Activated CD4-positive, alpha-beta memory T cell treated with anti-CD3 and anti-CD28 coated beads for 36 hours (primary cell): ENCODE results near the gene NINL. TPM values are rescaled to one million over a fixed set of nuclear protein-coding genes. Genes with fewer than 3 reads are reported as not detected.

Experiments
- CTCF ChIA-PET: fragments of 350-600 bp; sonication (Branson Sonifier 250); formaldehyde crosslinking; loops from one replicate; lab custom pipeline; 2021; ENCODE audit warnings: antibody characterized with exemption, inconsistent platforms; lab: Charles Lee
- POLR2A ChIA-PET: fragments of 350-600 bp; sonication (Branson Sonifier 250); formaldehyde crosslinking; loops from one replicate; lab custom pipeline; 2021; ENCODE audit warnings: antibody characterized with exemption; lab: Charles Lee
- DNase-seq: peaks from one replicate; pipeline ENCODE4 v3.0.0-alpha.2; 2020
- H3K27ac Mint-ChIP-seq: one replicate; pipeline ENCODE4 v1.8.0; 2021; ENCODE audit warnings: mixed read lengths
- H3K27me3 Mint-ChIP-seq: one replicate; pipeline ENCODE4 v1.8.0; 2021; ENCODE audit warnings: mixed read lengths
- H3K36me3 Mint-ChIP-seq: one replicate; pipeline ENCODE4 v1.8.0; 2021; ENCODE audit warnings: mixed read lengths
- H3K4me1 Mint-ChIP-seq: one replicate; pipeline ENCODE4 v1.8.0; 2021; ENCODE audit warnings: low read depth, mixed read lengths
- H3K4me3 Mint-ChIP-seq: one replicate; pipeline ENCODE4 v1.8.0; 2021; ENCODE audit warnings: mild to moderate bottlenecking, mixed read lengths
- H3K9me3 Mint-ChIP-seq: one replicate; pipeline ENCODE4 v1.8.0; 2021; ENCODE audit warnings: mixed read lengths
- intact Hi-C: fragments of 100-400 bp; cut with micrococcal nuclease; formaldehyde crosslinking; loops from one replicate; pipeline ENCODE4 v1.15.1; 2023
- total RNA-seq, 2 experiments: library from RNA; stranded (reverse); gene quantifications; one replicate each; pipeline ENCODE4 v1.2.3, GENCODE V29; 2021

NINL gene
- total RNA-seq, 2 experiments from 2014 or later = 2.7 to 3.9 TPM

DNA sequence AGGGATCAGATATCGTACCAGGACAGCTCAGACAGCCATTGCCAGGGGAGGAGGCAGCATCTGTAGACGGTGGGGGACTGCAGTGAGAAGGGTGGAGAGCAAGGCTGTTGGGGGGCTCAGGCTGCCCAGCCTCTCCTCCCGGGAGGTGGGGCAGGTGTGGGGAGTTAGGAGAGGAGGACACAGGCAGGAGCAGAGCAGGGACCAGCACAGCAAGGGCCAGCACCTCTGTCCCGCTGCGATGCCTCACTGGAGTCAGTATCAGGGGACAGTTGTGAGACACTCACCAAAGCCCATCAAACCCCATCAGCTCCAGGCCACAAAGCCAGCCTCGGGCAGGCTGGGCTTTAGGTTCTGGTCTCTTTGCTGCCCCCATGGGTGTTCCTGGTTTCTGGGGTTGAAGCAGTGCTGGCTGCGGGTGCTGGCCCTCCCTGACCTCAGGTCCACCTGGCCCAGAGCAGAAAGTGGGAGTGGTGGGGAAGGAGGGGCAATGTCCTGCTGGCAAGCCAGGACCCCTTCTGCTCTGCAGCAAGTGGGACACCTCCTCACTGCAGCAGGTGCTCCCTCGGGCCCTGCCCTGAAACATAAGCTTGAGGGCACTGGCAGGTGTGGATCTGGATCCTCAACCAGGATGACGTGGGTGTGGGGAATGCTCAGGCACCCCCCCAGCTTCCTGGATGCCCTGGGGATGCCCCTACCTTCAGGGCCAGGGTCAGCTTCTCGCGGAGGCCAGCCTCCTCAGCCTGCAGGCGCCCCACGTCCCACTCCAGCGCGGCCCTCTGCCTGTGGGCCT lies 94.5 kb downstream of the NINL start:
- intact Hi-C loops = no loop called here
- Mint-ChIP-seq H3K36me3 (no peaks in the 10 kb centered on the region), H3K27ac (no peak overlapping the region), H3K4me3 (no peak overlapping the region), H3K4me1 (peaks cover 6% of the 10 kb centered on the region), H3K9me3 (no peaks in the 10 kb centered on the region), H3K27me3 (no peaks in the 10 kb centered on the region)
- ChIA-PET POLR2A (interaction anchor here (0.6 kb wide), 1 partner anchor 764 kb away, joined by 3 read pairs; no protein-coding TSS in a partner anchor), CTCF (no interaction called here)
- DNase-seq = no peak

DNA sequence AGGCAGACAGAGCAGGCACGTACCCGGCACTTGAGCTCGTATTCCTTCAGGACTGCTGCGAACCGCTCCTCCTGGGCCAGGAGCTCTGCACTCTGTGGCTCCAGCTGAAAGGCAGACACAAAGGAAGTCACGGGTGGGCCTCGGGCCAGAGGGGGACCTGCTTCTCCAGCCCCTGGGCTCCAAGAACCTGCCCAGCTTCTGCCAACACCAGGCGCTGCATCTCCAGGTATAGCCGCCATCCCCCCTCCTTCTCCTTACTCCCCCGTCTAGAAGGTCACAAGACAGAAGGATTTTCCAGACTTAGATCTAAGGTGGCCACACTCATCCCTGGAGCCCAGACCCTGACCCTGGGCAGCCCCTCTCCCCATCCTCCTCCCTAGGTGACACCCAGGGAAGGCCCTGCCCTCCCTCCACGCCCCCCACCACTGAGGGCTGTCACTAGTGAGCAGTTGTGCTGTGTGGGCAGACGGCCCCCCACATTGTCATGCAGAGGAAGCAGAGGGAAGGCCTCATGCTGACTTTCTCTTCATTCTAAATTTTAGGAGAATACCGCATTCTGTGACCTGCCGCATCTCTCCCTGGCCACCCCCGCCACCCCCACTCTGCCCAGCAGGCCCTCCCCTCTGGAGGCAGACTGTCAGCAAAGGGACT lies 96.0 kb downstream of the NINL start:
- ChIA-PET POLR2A (no interaction called here), CTCF (no interaction called here)
- peaks cover 19% of the 10 kb centered on the region for H3K4me1 Mint-ChIP-seq
- H3K36me3 Mint-ChIP-seq = no peaks in the 10 kb centered on the region
- H3K27ac Mint-ChIP-seq = no peak overlapping the region
- intact Hi-C loops = no loop called here
- no peak for DNase-seq
- H3K4me3 Mint-ChIP-seq = no peak overlapping the region
- no peaks in the 10 kb centered on the region for H3K9me3 Mint-ChIP-seq
- no peaks in the 10 kb centered on the region for H3K27me3 Mint-ChIP-seq

DNA sequence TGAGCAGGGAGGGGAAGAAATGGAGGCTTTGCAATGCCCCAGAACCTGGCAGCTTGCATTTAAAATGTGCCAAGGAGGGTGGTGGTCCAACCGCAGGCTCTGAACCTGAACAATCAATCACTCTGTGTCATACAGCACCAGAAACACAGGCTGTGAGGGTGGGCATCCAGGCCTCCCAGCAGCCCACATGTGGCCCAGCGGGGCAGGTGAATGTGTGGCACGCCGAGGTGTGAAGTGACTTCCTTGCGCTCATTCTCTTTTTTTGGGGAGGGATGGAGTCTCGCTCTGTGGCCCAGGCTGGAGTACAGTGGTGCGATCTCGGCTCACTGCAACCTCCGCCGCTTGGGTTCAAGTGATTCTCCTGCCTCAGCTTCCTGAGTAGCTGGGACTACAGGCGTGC lies 97.4 kb downstream of the NINL start:
- Mint-ChIP-seq H3K9me3 (no peaks in the 10 kb centered on the region), H3K4me3 (no peak overlapping the region), H3K36me3 (no peaks in the 10 kb centered on the region), H3K27me3 (no peaks in the 10 kb centered on the region), H3K27ac (no peak overlapping the region), H3K4me1 (peaks cover 22% of the 10 kb centered on the region)
- intact Hi-C loops = no loop called here
- no peak for DNase-seq
- ChIA-PET CTCF (no interaction called here), POLR2A (no interaction called here)

DNA sequence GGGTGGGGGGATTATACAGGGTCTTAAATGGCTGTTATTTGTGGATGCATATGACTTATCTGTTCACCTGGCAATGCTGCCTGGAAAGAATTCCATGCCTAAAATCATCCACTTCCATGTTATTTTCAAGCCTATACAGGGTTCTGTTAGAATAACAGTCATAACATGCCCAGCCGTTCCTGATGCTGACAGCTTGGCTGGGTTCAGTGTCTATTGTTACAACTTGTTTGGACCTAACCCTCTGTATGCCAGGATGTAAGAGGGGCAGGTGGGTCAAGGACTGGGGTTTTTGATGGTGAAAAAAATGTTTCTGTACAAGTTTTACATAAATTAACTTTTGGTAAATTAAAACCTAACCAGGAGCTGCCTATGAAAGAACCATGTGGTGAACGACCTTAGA lies 98.0 kb downstream of the NINL start:
- intact Hi-C loops = no loop called here

DNA sequence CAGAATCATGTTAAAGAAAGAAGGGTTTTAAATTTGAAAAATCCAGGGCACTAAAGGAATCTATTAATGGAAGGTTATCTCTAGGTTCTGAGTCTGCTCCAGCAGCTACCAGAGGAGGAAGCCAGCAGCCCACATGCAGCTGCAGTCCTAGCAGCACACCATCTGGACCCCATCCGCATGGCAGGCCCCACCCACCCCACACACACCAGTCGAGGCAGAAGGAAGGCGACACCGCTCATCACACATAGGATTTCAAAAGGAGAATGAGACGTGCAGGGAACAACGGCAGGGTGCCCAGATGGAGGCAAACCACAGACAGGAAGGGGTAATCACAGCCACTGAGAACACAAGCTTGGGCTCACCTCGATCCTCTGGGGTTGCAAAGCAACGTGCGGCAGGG lies 99.0 kb downstream of the NINL start:
- DNase-seq = no peak
- Mint-ChIP-seq H3K27ac (no peak overlapping the region), H3K36me3 (no peaks in the 10 kb centered on the region), H3K9me3 (no peaks in the 10 kb centered on the region), H3K4me3 (no peak overlapping the region), H3K4me1 (peaks cover 22% of the 10 kb centered on the region), H3K27me3 (no peaks in the 10 kb centered on the region)
- intact Hi-C loops = no loop called here
- ChIA-PET CTCF (no interaction called here), POLR2A (no interaction called here)

More for the DNA sequence above, 98.0 kb downstream of the NINL start:
- Mint-ChIP-seq H3K27me3 (no peaks in the 10 kb centered on the region), H3K4me3 (no peak overlapping the region), H3K36me3 (no peaks in the 10 kb centered on the region), H3K27ac (no peak overlapping the region), H3K9me3 (no peaks in the 10 kb centered on the region), H3K4me1 (peaks cover 22% of the 10 kb centered on the region)
- ChIA-PET POLR2A (no interaction called here), CTCF (no interaction called here)
- no peak for DNase-seq

DNA sequence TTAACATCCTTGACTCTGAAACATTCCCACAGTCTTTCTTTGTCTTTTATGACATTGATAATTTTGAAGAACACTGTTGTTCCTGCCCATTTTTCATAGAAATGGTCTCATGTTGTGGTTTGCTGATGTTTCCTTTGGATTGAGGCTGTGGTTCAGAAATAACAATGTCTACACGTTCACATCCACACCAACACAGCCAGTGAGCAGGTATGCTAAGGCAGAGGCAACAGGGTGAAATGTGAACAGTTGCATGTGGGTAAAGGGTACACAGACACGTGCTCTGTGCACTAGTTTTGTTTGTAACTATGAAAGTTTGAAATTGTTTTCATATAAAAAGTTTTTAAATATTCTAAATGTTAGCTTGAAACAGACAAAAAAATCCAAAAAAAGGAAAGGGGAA lies 99.5 kb downstream of the NINL start:
- Mint-ChIP-seq H3K36me3 (no peaks in the 10 kb centered on the region), H3K4me1 (peaks cover 22% of the 10 kb centered on the region), H3K27ac (no peak overlapping the region), H3K27me3 (no peaks in the 10 kb centered on the region), H3K9me3 (no peaks in the 10 kb centered on the region), H3K4me3 (no peak overlapping the region)
- intact Hi-C loops = no loop called here
- CTCF ChIA-PET = no interaction called here
- POLR2A ChIA-PET = no interaction called here
- DNase-seq = no peak

DNA sequence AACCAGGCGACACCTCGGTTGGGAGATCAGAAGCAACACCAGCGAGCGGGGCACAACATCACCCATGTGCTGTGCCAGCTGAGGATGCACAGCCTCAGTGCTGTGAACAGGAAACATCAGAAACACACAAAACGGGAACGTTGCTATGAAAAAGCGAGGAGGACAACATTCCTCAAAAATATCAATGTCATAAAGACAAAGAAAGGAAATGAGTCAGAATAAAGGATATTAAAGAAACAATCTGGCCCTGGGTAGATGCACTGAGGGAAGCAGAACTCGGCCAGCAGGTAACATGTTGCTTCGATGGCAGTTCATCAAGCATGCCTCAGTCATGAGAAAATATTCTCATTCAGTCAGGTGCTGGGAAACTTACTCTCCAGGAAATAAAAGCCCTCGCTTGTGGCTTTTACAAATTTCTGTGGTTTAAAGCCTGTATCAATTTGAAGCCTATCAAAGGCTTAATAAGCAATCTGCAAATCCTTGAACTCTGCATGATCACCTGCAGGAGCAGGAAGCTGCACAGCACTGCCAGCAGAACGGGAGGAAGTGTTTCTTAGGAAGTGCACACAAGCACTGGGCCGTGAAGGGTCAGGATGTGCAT lies 100.3 kb downstream of the NINL start:
- Mint-ChIP-seq H3K27ac (no peak overlapping the region), H3K36me3 (no peaks in the 10 kb centered on the region), H3K4me1 (peaks cover 22% of the 10 kb centered on the region), H3K4me3 (no peak overlapping the region), H3K9me3 (no peaks in the 10 kb centered on the region), H3K27me3 (no peaks in the 10 kb centered on the region)
- CTCF ChIA-PET = interaction anchor here (0.5 kb wide), 1 partner anchor 305 kb away, joined by 4 read pairs; no protein-coding TSS in a partner anchor
- no peak for DNase-seq
- intact Hi-C loops = no loop called here
- POLR2A ChIA-PET = no interaction called here

DNA sequence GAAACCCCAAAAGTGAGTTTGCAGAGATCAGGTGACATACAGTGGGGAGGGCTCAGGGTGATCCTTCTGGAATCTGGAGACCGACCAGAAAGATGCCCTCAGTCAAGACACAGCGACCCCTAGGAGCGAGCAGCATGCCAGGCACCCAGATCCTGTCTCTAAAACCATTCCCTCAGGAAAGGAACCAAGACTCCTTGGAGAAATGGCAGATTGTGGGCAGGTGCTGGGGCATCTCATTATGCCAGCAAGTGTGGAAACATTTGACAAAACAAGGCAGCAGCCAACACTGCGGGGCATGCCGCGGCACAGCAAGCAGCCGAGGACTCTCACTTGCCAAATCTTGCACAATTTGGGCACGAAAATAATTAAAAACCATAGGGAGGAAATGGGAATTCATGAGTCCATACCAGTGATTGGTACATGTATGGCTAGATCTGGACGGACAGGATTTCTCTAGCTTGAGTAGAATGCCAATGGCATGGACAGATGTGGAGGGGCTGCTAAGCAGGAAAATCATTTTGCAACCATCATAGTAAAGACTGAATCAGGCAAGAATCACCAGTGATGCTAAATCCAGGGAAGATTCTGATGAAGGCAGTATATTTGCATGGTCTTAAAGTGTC lies 101.0 kb downstream of the NINL start:
- no peak for DNase-seq
- ChIA-PET POLR2A (no interaction called here), CTCF (interaction anchor here (0.5 kb wide), 1 partner anchor 304 kb away, joined by 4 read pairs; no protein-coding TSS in a partner anchor)
- intact Hi-C loops = no loop called here
- H3K27me3 Mint-ChIP-seq = no peaks in the 10 kb centered on the region
- H3K36me3 Mint-ChIP-seq = no peaks in the 10 kb centered on the region
- no peak overlapping the region for H3K4me3 Mint-ChIP-seq
- no peaks in the 10 kb centered on the region for H3K9me3 Mint-ChIP-seq
- no peak overlapping the region for H3K27ac Mint-ChIP-seq
- peaks cover 22% of the 10 kb centered on the region for H3K4me1 Mint-ChIP-seq

DNA sequence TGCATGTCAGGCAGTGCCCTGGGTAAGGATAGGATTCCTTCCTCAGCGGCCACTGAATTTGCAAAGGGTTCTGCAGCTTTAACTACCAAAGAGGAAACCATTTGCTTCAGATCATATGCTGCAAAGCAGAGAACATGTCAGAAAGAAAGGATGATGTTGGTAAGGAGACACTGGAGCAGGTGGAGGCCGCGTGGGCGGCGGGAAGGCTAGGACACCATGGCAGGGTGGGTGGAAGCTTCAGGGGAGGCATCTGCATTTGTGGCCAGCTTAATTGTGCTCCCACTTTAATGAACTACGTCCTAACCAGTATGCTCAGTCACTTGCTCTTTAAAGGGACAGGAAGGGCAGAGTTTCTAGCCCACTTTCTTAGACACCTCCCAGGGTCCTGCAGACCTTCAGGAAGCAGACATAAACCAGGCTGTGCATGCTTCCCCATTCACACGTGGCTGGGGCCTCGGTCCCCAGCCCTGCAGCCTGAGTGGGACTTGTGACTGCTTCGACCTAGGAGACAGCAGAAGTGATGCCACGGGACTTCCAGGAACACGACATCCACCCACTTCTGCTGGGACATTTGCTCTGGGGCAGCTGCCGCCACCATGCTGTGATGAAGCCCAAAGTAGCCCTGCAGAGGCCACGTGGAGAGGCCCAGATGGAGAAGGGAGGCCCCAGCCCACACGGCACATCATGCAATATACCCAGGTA lies 101.7 kb downstream of the NINL start:
- Mint-ChIP-seq H3K27me3 (no peaks in the 10 kb centered on the region), H3K4me1 (peaks cover 22% of the 10 kb centered on the region), H3K36me3 (no peaks in the 10 kb centered on the region), H3K27ac (no peak overlapping the region), H3K4me3 (no peak overlapping the region), H3K9me3 (no peaks in the 10 kb centered on the region)
- intact Hi-C loops = no loop called here
- CTCF ChIA-PET = no interaction called here
- POLR2A ChIA-PET = no interaction called here
- no peak for DNase-seq

DNA sequence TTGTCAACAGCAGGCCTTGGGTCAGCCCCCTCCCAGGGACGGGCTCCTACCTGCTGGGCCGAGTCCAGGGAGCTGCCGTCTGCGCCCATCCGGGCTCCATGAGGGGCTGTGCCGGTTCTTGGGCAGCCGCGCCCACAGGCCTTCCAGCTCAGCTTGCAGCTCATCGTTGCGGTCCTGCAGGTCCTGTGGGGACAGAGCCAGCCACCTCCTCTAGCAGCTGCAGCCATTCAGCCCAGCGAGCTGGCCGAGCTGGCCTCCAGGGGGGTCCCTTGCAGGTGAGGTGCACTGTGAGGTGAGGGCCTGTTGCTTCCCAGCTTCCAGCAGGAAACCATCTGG lies 103.4 kb downstream of the NINL start:
- Mint-ChIP-seq H3K27ac (no peak overlapping the region), H3K4me1 (peaks cover 22% of the 10 kb centered on the region), H3K27me3 (no peaks in the 10 kb centered on the region), H3K4me3 (no peak overlapping the region), H3K36me3 (no peaks in the 10 kb centered on the region), H3K9me3 (no peaks in the 10 kb centered on the region)
- POLR2A ChIA-PET = no interaction called here
- CTCF ChIA-PET = interaction anchor here (1.0 kb wide), 1 partner anchor 12 kb away, joined by 4 read pairs; no protein-coding TSS in a partner anchor
- intact Hi-C loops = no loop called here
- DNase-seq = no peak

DNA sequence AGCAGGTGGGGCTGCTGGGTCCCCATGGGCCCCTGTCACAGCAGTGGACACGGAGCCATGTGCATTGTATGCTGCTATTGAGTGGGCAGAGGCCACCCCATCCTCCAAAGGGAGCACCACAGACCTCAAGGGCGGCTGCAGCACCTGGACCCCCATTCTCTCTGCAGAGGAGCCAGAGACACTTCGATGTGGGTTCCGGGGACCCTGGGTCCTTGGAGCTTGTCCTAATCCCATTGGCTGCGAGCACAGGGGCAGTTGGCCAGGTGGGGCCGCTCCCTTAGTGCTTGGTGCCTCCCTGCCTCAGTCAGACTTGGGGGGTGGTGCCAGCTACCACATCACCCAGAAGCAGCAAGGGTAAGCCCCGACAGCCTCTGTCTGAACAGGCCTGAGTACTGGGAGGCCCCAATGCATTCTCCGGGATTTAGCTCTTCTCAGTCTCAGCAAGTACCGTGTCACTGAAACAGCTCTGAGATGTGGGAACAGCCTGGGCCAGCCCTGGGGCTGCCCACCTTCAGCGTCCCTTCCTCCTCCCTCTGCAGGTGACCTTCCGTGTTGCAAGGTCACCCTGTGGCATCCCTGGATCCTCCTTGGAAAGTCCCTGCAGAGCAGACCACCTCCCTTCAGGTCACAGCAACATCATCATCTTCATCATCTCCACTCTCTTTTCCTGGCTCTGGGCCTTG lies 104.0 kb downstream of the NINL start:
- no peak overlapping the region for H3K27ac Mint-ChIP-seq
- DNase-seq = no peak
- H3K4me1 Mint-ChIP-seq = peaks cover 20% of the 10 kb centered on the region
- intact Hi-C loops = no loop called here
- H3K9me3 Mint-ChIP-seq = no peaks in the 10 kb centered on the region
- no peaks in the 10 kb centered on the region for H3K27me3 Mint-ChIP-seq
- no peak overlapping the region for H3K4me3 Mint-ChIP-seq
- POLR2A ChIA-PET = no interaction called here
- no peaks in the 10 kb centered on the region for H3K36me3 Mint-ChIP-seq
- CTCF ChIA-PET = interaction anchor here (1.0 kb wide), 1 partner anchor 11 kb away, joined by 4 read pairs; no protein-coding TSS in a partner anchor
